NCI-H345 treated with DMSO at 0.1 percent for 48 hours (cell line): ENCODE measurements around the gene ATAD2B.
A peak's percentile ranks its signal among the peaks of the same experiment; 100 is the strongest.

ENCODE experiments used
- DNase-seq: peaks from one replicate; lab custom pipeline; 2025; ENCODE audit not compliant: unreplicated experiment; lab: John Stamatoyannopoulos, UW

Gene ATAD2B

DNA sequence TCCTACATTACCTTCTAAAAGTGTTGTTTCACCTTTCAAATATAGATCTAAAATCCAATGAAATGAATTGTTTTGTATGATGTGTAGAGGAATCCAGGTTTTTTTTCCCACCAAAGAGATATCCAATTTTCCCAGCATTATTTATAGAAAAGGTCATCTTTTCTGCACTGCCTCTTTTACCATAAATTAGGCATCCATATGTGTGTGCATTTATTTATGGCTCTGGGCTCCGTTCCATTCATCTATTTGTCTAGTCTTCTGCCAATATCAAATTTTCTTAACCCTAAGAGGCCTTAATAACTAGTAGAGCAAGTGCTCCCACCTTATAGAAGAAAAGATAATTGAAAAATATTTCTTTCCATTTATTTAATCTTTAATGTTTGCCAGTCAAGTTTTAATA lies 88.3 kb downstream of the ATAD2B start:
- no peak for DNase-seq

DNA sequence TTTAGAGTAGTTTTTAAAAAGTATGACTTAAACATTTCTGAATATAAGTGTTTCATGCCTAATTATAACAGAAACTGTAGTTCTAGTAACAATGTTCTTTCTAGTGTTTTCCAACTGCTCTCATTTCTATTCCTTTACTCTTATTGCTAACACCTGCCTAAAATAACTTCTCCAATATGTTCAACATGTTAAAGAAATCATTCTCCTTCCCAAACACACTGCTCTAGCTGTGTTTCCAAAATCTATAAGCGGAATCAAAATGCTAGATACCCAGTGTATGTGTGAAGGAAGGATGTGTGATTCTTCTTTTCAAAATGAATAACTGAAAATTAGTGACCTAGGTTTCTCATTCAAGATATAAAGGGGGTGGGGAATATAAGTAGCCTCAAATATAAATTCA lies 89.1 kb downstream of the ATAD2B start:
- DNase-seq, result no peak

DNA sequence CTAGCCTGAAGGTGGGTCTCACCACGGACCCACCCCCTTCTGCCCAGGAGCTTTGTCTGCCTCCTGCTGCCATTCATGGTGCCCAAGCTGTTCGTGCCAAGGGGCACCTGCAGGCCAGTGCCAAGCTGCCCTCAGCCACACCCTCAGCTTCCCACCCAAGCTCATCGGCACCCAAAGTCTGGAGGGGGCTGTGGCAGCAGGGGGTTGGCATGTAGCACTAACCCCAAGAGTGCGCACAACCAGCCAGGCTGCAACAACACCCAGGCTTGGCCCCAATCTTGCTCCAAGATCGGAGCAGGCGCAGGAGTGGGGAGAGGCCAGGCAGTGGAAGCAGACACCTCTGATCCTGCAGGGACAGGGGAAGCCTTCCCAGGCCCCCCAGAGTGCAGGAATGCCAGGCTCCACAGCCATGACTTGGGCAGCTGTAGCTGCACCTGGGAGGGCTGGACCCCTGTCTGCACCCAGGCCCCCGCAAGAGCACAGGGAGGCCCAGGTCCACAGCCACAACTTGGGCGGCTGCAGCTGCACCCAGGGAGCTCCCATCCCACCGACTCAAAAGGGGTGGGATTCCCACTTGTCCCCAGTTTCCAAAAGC lies 89.9 kb downstream of the ATAD2B start:
- no peak for DNase-seq

DNA sequence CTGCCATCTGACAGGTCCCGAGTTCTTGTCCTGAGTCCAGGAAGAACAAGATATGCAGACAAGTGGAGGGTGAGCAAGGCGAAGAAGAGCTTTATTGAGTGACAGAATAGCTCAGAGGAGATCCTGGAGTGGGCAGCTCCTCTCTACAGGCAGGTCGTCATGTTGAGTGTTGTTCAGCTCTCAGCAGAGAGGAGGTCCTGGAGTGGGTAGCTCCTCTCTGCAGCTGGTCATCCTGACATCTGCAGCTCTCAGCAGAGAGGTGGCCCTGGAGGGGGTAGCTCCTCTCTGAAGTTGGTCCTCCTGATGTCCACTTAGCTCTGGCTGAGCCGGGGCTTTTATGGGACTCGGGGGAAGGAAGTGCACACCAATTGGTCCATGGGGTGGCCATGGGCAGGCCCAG lies 90.4 kb downstream of the ATAD2B start:
- DNase-seq, result no peak

DNA sequence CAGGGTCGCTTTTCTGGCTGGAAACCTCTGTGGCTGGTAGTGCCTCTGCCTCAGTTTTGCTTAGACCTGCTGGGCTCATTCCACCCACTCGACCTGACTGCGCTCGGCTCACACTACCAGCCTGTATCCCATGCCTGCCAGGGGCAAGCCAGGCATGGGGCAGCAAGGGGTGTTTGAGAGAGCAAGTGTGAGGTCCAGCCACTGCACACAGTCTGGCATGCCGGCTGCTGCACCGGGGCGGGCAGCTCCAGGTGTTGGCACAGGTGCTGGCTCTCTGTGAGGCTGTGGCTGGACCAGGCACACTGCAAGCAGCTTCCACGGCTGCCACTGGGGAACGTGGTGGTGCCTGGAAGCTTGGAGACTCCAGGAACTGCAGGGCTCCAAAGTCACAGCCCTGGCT lies 90.9 kb downstream of the ATAD2B start:
- DNase-seq, result no peak

DNA sequence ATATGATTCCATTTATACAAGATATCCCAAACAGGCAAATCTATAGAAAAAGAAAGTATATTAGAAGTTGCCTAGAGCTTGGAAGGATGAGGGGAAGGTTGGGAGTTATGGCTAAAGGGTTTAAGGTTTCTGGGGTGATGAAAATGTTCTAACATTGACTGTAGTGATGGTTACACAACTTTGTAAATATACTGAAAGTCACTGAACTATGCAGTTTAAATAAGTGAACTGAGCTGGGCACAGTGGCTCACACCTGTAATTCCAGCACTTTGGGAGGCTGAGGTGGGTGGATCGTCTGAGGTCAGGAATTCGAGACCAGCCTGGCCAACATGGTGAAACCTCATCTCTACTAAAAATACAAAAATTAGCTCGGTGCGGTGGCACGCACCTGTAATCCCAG lies 91.5 kb downstream of the ATAD2B start:
- no peak for DNase-seq

DNA sequence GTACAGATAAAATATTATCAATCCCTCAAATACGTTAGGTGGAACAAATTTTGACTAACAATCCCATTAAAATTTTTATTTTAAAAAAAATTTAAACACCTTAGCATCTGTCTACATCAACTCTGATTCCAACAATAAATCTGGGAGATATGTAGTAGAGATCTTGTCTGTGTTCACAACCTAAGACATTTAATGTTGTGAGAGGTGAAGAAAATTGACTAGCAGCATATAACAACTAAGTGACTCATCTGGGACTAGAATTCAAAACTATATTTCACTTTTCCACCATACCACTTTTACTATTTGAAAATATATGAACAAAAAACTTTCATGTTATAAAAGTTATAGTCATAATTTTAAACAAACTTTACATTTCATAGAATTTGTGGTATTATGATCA lies 97.9 kb downstream of the ATAD2B start:
- DNase-seq, result no peak

DNA sequence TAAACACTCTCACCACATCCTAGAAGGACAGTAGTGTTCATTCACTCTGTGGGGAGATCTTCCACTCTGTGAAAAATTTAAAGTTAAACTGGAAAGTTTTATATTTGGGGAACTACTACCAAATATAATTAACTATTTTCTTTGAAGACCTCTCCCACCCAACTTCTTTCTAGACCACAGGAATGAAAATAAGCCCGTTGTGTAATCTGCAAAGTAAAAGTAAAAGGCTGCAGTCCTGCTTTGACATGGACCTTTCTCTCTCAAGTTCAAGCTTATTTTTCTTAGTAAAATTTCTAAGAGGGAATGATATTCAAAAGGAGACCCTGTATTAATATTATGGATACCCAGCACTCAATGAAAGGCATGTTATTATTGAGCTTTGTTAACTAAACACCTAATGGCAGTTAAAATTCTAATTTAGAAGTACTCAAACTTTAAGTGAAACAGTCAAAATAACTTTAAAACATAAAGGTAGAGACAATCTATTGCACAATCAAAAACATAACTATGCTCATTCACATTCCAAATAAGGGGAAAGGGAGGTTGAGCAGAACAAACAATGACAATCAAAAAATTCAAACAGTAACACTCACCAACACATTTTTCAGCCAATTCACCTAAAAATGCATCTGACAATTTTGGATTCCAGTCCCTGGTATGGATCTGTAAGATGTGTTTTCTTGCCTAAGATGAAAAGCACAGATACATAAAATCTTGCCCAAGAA lies 98.5 kb downstream of the ATAD2B start:
- DNase-seq, result no peak

DNA sequence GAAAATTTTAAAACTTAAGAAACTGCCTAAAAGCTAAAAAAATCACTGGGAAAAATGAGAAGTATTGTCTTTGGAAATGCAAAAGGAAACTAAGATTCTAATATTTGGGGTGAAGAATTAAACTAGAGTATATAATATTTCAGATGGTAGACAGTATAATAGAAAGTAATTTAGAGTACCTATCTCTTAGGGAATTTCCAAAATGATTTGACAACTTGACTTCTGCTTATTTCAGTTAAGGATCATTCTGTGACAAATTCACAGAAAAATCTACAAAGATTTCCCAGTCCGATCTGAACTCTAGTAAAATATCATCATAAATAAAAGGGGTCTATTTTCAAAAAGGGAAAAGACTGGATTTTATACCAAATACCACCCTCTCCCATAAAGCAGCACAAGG lies 99.6 kb downstream of the ATAD2B start:
- DNase-seq, result no peak

DNA sequence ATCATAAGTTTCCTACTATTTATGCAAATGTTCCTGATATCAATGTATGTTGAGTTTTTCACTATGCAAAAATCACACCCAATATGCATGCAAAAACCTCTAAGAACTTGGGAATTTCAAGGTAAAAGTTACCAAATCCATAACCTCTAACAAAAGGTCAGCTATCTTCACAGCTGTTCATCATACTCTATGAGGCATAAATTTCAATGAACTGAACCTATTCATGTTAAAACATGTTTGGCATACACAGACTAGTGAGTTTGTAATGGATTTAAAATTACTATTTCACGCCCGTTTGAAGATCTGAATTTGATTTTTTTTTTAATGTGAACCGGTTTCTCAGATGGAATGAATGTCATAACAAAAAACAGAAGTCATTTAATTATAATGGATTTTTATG lies 100.2 kb downstream of the ATAD2B start:
- no peak for DNase-seq

DNA sequence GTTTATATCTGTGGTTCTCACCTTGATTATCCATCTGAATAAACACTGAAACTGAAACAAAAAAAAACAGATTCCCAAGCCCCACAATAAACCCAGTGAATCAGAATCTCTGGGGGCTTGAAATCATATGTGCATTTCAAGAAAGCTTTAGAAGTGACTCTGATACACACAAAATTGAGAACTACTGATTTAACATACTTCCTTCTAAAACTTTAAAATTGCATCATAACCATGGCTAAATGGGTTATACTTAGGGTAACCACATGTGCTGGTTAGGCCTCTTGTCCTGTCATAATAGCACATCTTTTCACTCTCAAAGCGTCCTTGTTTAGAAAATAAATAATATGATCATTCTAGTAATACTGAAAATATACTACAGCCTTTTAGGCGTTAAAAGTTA lies 100.9 kb downstream of the ATAD2B start:
- DNase-seq, result no peak

DNA sequence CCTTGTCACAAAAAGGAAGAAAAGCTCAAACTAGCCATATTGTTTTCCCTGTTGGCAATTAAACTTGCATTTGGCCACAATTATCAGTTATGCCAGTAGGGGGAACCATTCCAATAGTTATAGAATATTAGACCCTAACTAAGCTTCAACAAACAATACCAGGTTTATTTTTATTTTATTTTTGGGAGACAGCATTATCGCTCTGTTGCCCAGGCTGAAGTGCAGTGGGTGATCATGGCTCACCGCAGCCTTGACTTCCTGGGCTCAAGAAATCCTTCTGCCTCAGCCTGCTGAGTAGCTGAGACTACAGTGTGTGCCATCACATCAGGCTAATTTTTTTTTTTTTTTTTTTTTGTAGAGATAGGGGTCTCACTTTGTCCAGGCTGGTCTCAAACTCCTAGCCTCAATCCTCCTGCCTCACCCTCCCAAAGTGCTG lies 102.1 kb downstream of the ATAD2B start:
- DNase-seq, result peak; percentile 39

DNA sequence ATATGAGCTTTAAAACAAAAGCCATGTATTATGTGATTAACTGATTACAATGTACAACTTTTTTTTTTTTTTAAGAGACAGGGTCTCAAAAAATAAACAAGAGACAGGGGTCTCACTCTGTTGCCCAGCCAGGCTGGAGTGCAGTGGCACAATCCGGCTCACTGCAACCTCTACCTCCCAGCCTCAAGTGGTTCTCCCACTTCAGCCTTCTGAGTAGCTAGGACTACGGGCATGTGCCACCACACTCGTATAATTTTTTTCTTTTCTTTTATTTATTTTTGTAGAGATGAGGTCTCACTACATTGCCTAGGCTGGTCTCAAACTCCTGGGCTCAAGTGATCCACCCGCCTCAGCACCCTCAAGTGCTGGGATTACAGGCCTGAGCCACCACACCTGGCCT lies 103.1 kb downstream of the ATAD2B start:
- no peak for DNase-seq

DNA sequence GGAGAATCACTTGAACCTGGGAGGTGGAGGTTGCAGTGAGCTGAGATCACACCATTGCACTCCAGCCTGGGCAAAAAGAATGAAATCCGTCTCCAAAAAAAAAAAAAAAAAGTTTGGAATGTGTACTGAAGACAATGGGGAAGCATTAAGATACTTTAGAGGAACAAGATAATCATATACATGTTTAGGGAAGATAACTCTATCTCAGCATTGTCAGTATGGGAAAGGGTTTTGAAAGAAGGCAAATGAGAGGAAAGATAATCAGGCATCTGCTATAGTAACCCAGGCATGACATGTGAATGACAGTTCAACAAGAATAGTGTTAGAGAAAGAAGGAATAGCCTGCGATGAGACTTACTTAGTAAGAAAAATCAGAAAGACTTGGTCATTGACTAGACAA lies 112.0 kb downstream of the ATAD2B start:
- no peak for DNase-seq

DNA sequence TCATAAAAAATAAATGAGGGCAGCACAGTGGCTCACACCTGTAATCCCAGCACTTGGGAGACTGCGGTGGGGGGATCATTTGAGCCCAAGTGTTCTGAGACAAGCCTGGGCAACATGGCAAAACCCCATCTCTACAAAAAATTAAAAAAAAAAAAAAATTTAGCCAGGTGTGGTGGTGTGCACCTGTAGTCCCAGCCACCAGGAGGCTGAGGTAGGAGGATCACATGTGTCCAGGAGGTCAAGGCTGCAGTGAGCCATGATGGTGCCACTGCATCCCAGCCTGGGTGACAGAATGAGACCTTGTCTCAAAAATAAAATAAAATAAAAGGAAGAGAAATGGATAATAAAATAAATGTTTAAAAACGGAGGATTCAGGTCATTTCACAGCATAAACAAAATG lies 113.5 kb downstream of the ATAD2B start:
- DNase-seq, result no peak

DNA sequence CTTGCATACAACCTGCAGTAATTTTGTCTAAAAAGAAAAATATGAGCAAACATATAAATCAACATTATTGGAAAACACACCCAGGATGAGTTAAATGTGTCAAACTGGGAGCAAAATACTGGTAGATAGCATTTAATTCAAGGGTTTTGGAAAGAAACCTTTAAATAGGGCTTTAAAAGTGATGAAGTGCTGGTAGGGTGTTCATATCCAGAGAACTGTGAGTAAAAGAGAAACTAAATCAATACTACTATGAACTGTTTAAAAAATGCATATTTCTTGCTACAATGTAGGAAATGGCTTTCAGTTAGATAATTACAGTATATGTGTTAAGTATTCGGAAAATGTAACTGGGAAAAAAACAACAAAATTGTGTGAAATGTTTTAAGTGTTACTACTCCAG lies 117.8 kb downstream of the ATAD2B start:
- DNase-seq, result no peak

DNA sequence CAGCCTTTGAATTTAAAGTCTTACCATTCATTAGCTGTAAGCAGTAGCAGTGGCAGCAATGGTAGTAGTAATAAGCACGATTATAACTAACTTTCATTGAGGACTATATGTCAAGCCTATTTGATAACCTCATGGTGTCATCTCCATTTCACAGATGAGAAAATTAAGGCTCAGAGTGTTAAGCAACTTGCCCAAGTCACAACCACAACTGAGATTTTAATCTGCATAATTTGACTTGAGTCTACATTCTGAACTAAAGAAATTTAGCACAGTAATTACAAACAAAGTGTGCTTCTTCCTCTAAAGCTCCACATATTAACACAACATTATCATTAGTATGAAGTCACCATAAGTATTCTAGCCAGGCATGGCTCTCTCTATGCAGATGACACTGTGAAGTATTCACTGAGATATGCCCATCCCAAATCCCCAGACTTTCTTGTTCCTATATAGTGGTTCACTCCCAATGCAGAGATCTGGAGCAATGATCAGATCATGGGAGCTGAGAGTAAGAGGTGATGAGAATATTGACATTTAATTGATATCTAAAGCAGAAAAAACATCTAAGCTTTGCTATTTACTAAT lies 120.2 kb downstream of the ATAD2B start:
- no peak for DNase-seq

DNA sequence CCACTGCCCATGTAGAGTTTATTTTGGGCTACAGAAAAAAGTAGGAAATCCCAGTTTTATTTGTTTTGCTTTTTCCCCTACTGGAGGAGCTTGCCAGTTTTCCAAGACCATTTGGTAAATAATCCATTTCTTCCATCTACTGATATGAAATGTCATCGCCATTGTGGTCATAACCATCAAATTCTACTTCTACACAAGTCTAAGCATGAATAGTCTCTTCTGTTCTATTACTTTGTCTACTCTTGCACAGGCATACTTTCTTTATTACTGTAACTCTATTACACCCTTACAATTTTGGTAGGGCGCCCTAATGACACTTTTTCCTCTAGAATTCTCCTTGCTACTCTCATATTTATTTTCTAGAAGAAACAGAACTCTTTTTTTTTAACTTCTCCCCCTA lies 120.7 kb downstream of the ATAD2B start:
- DNase-seq, result no peak

DNA sequence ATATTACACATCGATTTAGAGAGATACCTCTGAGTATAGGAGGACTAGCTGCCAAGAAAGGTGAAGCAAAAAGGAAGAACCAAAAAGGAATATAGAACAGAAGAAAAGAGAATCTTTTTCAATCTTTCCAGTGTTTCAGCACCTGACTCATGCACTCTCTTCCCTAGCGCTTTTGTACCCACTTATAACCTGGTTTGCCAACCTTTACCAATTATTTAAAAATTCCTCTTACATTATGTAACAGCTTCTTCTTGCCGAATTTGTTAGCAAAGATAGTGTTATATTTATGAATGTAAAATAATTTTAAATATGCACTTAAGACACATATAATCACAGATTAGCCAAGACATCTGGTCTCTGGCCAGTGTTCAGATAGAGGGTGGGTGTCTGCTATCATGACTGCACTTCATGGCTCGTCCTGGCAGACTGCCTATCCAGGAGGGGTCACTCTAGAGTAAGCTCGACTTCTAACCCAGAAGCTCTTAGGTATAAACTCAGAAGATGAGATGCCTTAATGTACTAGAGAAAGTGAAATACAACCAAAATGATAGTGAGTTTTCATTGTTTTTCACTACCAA lies 122.9 kb downstream of the ATAD2B start:
- no peak for DNase-seq

DNA sequence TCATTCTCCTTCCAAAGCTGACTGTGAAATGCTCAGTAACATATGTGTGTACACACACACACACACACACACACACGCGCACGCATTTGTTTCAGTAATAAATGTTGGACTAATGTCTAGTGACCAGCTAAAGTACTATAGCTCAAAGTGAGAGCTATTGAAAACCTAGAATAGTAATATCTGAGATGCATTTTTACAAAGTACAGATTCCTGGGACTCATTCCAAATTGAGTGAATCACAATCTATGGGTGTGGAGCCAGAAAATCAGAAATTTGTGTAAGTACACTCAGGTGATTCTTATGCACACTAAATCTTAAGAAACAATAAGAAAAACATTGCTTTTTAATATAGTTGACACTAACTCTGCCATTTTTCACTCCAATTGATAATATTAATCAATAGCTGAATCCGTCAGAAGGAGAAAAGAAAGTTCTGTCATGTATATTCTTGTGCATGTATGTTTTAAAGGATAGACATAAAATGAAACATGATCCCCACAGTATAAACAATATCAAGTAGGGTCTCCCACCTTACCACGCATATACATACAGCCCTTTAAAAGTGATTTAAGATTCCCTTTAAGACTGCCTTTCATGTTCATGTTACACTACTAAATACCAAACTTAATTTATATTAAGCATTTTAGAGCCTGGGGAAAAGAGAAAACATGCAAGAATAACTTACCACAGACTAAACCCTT lies 123.5 kb downstream of the ATAD2B start:
- no peak for DNase-seq

DNA sequence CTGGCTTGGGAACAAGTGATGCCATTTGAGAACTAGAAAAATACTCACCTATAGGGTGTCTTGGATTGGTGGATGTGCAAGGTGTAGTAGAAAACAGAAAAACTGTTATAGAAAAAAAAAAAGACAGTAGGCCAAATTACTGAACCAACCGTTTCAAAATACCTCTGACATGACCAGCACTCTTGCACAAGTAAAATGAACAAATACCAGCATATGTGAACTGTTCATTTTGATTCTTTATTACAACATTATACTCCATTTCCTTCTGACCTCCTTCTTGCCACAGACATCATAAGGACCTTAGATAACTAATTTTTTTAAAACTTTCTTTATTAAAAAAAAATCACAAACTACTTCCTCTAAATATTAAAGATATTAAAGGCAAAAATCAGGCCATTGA lies 125.5 kb downstream of the ATAD2B start:
- DNase-seq, result no peak

DNA sequence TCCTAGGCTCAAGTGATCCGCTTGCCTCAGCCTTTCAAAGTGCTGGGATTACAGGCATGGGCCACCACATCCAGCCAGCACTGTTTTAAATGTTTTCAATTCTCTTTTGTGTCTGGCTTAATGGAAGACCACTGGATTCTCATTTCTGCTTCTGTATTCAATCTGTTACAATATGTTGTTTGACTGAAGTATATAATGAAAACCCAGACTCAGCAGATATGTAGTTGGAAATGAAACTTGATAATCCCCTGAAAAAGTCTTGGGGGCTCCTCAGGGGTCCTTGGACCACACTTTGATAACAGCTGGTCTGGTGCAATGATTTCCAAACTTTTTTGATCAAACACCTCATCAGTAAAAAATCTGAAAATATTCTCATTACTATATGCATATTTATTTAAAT lies 132.7 kb downstream of the ATAD2B start:
- no peak for DNase-seq
